ENCODE data around the gene SLC29A1. TPM values are rescaled to one million over a fixed set of nuclear protein-coding genes. Genes with fewer than 3 reads are reported as not detected.
A peak's percentile ranks its signal among the peaks of the same experiment; 100 is the strongest.

The SLC29A1 gene
- total and polyA plus RNA-seq, 2 of the 8 experiments (the other 6 are each of a cell fraction or from before 2014, with no cell fraction given) = 187 to 558 TPM

GRCh38 chr6:44238687-44239350 is 15.4 kb downstream of the SLC29A1 start:
- Histone ChIP-seq H3K56ac (replicated peaks; ENCODE audit: insufficient read length, low read depth, low read length) (no peak overlapping the region), H3K4me1 (replicated peaks in 1 of 4; ENCODE audit: control insufficient read depth in 3 of 4, insufficient read depth in 4 of 4, low read length in 3 of 4) (peaks cover 4 to 13% (median 9%) of the 10 kb centered on the region in 4 experiments; a peak in 6 of 7 replicates), H3K36me3 (ENCODE audit: control insufficient read depth in 2 of 4, insufficient read depth in 4 of 4, low read length in 3 of 4) (peaks cover 6 to 11% (median 8%) of the 10 kb centered on the region in 4 experiments; a peak in 6 of 8 replicates), H2BK5ac (ENCODE audit: low read depth, low read length) (no peak overlapping the region), H4K8ac (ENCODE audit: extremely low read depth, insufficient read depth, low read length) (no peak overlapping the region), H3K18ac (ENCODE audit: extremely low read depth, low read length) (no peak overlapping the region), H3K79me2 (ENCODE audit: control insufficient read depth in 1 of 2, insufficient read depth in 2 of 2, low read length in 2 of 2) (no peaks in the 10 kb centered on the region), H4K5ac (ENCODE audit: insufficient read length, low read depth, low read length) (no peak overlapping the region), H2BK20ac (ENCODE audit: low read length) (no peak overlapping the region), H4K91ac (replicated peaks; ENCODE audit: insufficient read length, low read length) (no peak overlapping the region), H3K27ac (ENCODE audit: low read depth, low read length) (no peak overlapping the region), H2BK12ac (ENCODE audit: low read depth, low read length) (no peak overlapping the region), H3K23ac (ENCODE audit: insufficient read length) (no peak overlapping the region), H3K4me3 (ENCODE audit: extremely low read depth in 1 of 4, insufficient read depth in 2 of 4, low read depth in 3 of 4, low read length in 4 of 4) (no peak overlapping the region), H3K4ac (replicated peaks; ENCODE audit: insufficient read length, low read depth, low read length) (no peak overlapping the region), H3K9ac (replicated peaks in 1 of 4; ENCODE audit: extremely low read depth in 1 of 4, low read depth in 3 of 4, low read length in 3 of 4) (no peak overlapping the region), H3K4me2 (ENCODE audit: insufficient read depth in 1 of 2, low read depth in 2 of 2, low read length in 2 of 2) (peak overlapping the region; percentile 25 to 84; a peak in 1 of 4 replicates), H3K23me2 (ENCODE audit: low read depth, low read length) (peaks cover 4% of the 10 kb centered on the region; the same call in 1 of the 2 replicates), H4K20me1 (replicated peaks in 1 of 2; ENCODE audit: control insufficient read depth in 1 of 2, insufficient read depth in 2 of 2, low read length in 2 of 2) (peaks cover 2% of the 10 kb centered on the region in 2 experiments), H3K27me3 (replicated peaks in 1 of 4; ENCODE audit: control insufficient read depth in 3 of 4, extremely low read depth in 1 of 4, insufficient read depth in 3 of 4, low read length in 3 of 4) (no peaks in the 10 kb centered on the region; a peak in 1 of 7 replicates), H2AFZ (ENCODE audit: low read length) (no peak overlapping the region), H2BK15ac (ENCODE audit: low read length) (no peak overlapping the region), H3K79me1 (ENCODE audit: low read depth, low read length) (no peaks in the 10 kb centered on the region), H2BK120ac (replicated peaks; ENCODE audit: low read depth, low read length) (no peak overlapping the region), H3K9me3 (ENCODE audit: insufficient read depth in 2 of 2, low read depth in 1 of 2, low read length in 1 of 2) (no peaks in the 10 kb centered on the region), H3K14ac (ENCODE audit: insufficient read length) (no peak overlapping the region), H2AK5ac (ENCODE audit: low read depth, low read length) (0 out of 2 replicates have a peak overlapping the region, but pooled peaks have one; percentile 6)
- ChIA-PET POLR2A (ENCODE audit: partially characterized antibody) (interaction anchor here (1.0 to 21.0 kb wide), 6 partner anchors 7 to 66 kb away, joined by 3 to 581 read pairs (median 49); partner anchors contain the start of genes HSP90AB1, SLC29A1 and SLC35B2), CTCF (ENCODE audit: partially characterized antibody) (interaction anchor here (0.7 to 5.6 kb wide), 6 partner anchors 8 to 143 kb away, joined by 3 to 129 read pairs (median 3); partner anchors contain the start of genes HSP90AB1 and SLC29A1)
- no peak for FAIRE-seq
- DNase-seq (ENCODE audit: low read depth in 1 of 2, low spot score in 2 of 2) = no peak
- WGBS, 2 experiments (ENCODE audit: extremely low coverage in 1 of 2, insufficient coverage in 1 of 2, insufficient read length in 1 of 2, insufficient replicate concordance in 2 of 2, low coverage in 1 of 2, low lambda C conversion rate in 2 of 2, missing lambda C conversion rate in 1 of 2) = 77% methylated on average over 7 of the region's 7 CpGs; no CpG with 5 or more reads in 1 of the 2 experiments
- TF ChIP-seq FOSL1 (IDR thresholded peaks at IDR 0.05; ENCODE audit: insufficient read depth, low read depth, low read length) = no peak
- TF ChIP-seq EGR1 (IDR thresholded peaks at IDR 0.05; ENCODE audit: borderline replicate concordance, low read depth, low read length) = no peak
- TF ChIP-seq SP4 (IDR thresholded peaks at IDR 0.05; ENCODE audit: low read length) = no peak
- TF ChIP-seq SRF (IDR thresholded peaks at IDR 0.05; ENCODE audit: low read depth, low read length) = no peak
- TF ChIP-seq CREB1 (IDR thresholded peaks at IDR 0.05) = no peak
- TF ChIP-seq POLR2A (IDR thresholded peaks at IDR 0.05; ENCODE audit: control extremely low read depth in 1 of 2, low read depth in 2 of 2, low read length in 2 of 2) = peak; percentile 38 to 40; a peak in 2 of 3 replicates
- TF ChIP-seq POLR2AphosphoS5 (IDR thresholded peaks at IDR 0.05; ENCODE audit: low read depth, low read length) = peak; percentile 55; the same call in 1 of the 2 replicates
- TF ChIP-seq CTCF (IDR thresholded peaks at IDR 0.05; ENCODE audit: control extremely low read depth in 1 of 3, insufficient read depth in 1 of 3, low read depth in 1 of 3, low read length in 3 of 3) = no peak
